Subcutaneous abdominal adipose tissue (tissue), 5 donors: ENCODE measurements around the gene SULT4A1.

ENCODE experiments used
- H3K27ac ChIP-seq: one replicate; pipeline ENCODE4 v1.7.0; 2013; ENCODE audit warnings: low read depth, mild to moderate bottlenecking, inconsistent platforms, low read length, moderate library complexity
- H3K27me3 ChIP-seq, 5 donors: one replicate each; pipeline ENCODE4 v1.7.0; 2013; ENCODE audit warnings: low read length in 5 of 5, inconsistent platforms in 1 of 5; ENCODE audit not compliant: control insufficient read depth in 5 of 5, insufficient read depth in 4 of 5
- H3K36me3 ChIP-seq, 5 donors: one replicate each; pipeline ENCODE4 v1.7.0; 2013; ENCODE audit warnings: low read length in 5 of 5; ENCODE audit not compliant: control insufficient read depth in 5 of 5, insufficient read depth in 5 of 5
- H3K4me1 ChIP-seq, 5 donors: one replicate each; pipeline ENCODE4 v1.7.0; 2013; ENCODE audit warnings: low read length in 5 of 5, mild to moderate bottlenecking in 3 of 5, moderate library complexity in 1 of 5; ENCODE audit not compliant: control insufficient read depth in 5 of 5, insufficient read depth in 5 of 5
- H3K4me3 ChIP-seq, 5 donors: one replicate each; pipeline ENCODE4 v1.7.0; 2013; ENCODE audit warnings: low read length in 5 of 5, low read depth in 1 of 5
- H3K9ac ChIP-seq, 5 donors: one replicate each; pipeline ENCODE4 v1.7.0; 2013; ENCODE audit warnings: low read length in 5 of 5, mild to moderate bottlenecking in 4 of 5, moderate library complexity in 3 of 5
- H3K9me3 ChIP-seq, 5 donors: one replicate each; pipeline ENCODE4 v1.7.0; 2013; ENCODE audit warnings: low read length in 5 of 5; ENCODE audit not compliant: control insufficient read depth in 5 of 5
- donor health status: healthy.
- donor health status: healthy.
- donor health status: healthy.
- donor health status: healthy.
- donor health status: healthy.

SULT4A1 gene

GRCh38 chr22:43817402-43817801 is 44.9 kb downstream of the SULT4A1 start:
- Histone ChIP-seq H3K27ac (no peak overlapping the region), H3K4me1 (peaks cover 0 to 19% (median 10%) of the 10 kb centered on the region in 5 donors), H3K9me3 (no peaks in the 10 kb centered on the region), H3K27me3 (peaks cover 3 to 26% (median 21%) of the 10 kb centered on the region in 5 donors), H3K9ac (no peak overlapping the region), H3K36me3 (no peaks in the 10 kb centered on the region), H3K4me3 (no peak overlapping the region)

GRCh38 chr22:43814264-43814663 is 48.0 kb downstream of the SULT4A1 start:
- peaks cover 0 to 27% (median 17%) of the 10 kb centered on the region in 5 donors for H3K4me1 ChIP-seq
- no peak overlapping the region for H3K4me3 ChIP-seq
- H3K9ac ChIP-seq = no peak overlapping the region
- H3K36me3 ChIP-seq = no peaks in the 10 kb centered on the region
- H3K27me3 ChIP-seq = peaks cover 0 to 2% (median 0%) of the 10 kb centered on the region in 5 donors
- H3K27ac ChIP-seq = no peak overlapping the region
- H3K9me3 ChIP-seq = no peaks in the 10 kb centered on the region

GRCh38 chr22:43812890-43813289 is 49.4 kb downstream of the SULT4A1 start:
- H3K4me1 ChIP-seq = peaks cover 0 to 27% (median 17%) of the 10 kb centered on the region in 5 donors
- H3K27me3 ChIP-seq = no peaks in the 10 kb centered on the region
- no peaks in the 10 kb centered on the region for H3K9me3 ChIP-seq
- H3K36me3 ChIP-seq = peaks cover 0 to 3% (median 0%) of the 10 kb centered on the region in 5 donors
- H3K27ac ChIP-seq = peak overlapping the region; percentile 86
- peak overlapping the region; percentile 81 to 99 (median 89) for H3K4me3 ChIP-seq
- peak overlapping the region; percentile 82 to 97 (median 91) for H3K9ac ChIP-seq

DNA sequence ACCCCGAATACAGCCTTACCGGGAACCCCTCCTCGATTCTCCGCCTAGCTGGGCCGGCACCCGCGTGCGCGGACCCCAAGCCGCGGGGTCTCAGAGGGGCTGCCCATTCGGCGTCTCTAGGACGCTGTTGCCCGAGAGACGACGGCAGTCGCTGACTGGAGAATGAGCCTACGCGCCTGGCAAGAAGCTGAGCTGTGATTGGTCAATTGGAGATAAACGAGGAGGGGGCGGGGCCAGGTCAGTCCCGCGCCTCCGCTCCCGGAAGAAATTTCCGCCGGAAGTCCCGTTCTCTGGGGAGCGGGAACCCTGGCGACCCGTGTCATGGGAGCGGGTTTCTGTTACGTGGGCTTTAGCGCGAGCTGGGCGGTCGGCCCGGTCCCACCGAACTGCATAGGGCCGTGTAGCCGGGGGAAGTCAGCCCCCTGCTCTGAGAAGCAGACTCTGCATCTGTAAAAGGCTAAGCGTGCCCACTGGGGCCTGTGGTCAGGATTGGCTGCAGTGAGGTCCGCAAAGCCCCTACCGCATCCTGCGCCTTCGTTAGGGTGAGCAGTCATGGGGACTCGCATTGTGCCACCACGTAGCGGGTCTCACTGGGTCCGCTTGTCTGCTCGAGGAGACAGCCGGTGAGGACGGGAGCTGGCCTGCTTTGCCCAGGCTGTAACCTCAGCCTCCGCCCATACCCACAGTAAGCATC is 50.0 kb downstream of the SULT4A1 start, which contains the start of gene EFCAB6:
Gene EFCAB6 (minus strand): TSS at position 157 of the 694 bp plus-strand sequence. CDS start 29,987 bp downstream, outside the sequence.
- Histone ChIP-seq H3K9me3 (no peaks in the 10 kb centered on the region), H3K27ac (peak within 1 kb of the TSS; percentile 86), H3K9ac (peak within 1 kb of the TSS; percentile 82 to 97 (median 91)), H3K27me3 (no peaks in the 10 kb centered on the region), H3K4me1 (peaks cover 0 to 27% (median 17%) of the 10 kb centered on the region in 5 donors), H3K4me3 (peak within 1 kb of the TSS; percentile 89 to 99 (median 94)), H3K36me3 (peaks cover 0 to 3% (median 0%) of the 10 kb centered on the region in 5 donors)

DNA sequence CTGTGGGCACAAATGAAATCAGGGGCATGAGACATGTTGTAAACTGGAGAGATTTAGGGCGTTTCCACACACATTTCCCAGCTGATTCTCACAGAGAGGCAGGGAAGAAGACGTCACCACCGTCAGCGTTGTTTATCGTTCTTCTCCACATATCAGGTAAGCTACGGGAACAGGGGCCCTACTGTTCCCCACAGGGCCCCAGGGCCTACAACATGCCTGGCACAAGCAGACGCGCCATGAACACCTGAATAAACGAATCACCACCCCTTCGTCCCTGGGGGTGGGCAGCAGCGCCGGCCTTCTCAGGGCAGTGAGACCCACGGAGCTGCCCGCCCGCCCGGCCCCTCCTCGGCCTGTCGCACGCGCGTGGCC is 50.5 kb downstream of the SULT4A1 start:
- Histone ChIP-seq H3K9ac (peak overlapping the region; percentile 82 to 97 (median 91)), H3K36me3 (peaks cover 0 to 3% (median 0%) of the 10 kb centered on the region in 5 donors), H3K27ac (no peak overlapping the region), H3K27me3 (no peaks in the 10 kb centered on the region), H3K4me3 (peak overlapping the region; percentile 89 to 99 (median 94)), H3K4me1 (peaks cover 0 to 27% (median 17%) of the 10 kb centered on the region in 5 donors), H3K9me3 (no peaks in the 10 kb centered on the region)

DNA sequence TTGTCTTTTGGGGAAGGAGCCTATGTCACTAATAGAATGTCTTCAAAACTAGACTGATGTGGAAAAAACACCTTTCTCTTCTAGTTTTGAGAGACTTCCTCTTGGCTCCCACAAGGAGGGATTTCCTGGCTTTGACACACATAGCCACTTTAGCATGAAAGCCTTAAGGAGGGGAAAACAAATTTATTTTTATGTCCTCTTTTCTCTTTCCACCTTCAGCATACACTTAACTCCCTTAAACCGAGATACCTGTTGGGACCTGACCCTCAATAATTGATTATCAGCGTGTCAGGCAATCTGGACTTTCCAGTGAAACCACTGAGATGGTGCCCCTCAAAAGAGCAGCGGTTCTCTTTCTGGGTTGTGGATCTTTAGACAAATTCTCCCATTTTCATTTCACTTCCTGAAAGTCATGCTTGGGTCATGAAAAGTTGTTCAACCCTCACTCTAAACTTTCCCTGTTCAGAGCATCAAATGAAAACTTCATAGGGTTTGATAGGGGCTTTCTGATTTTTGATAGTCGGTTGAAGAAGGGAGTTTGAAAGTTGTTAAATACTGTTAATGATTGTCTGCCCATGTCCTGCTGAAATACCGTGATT is 59.3 kb downstream of the SULT4A1 start:
- H3K27ac ChIP-seq = no peak overlapping the region

DNA sequence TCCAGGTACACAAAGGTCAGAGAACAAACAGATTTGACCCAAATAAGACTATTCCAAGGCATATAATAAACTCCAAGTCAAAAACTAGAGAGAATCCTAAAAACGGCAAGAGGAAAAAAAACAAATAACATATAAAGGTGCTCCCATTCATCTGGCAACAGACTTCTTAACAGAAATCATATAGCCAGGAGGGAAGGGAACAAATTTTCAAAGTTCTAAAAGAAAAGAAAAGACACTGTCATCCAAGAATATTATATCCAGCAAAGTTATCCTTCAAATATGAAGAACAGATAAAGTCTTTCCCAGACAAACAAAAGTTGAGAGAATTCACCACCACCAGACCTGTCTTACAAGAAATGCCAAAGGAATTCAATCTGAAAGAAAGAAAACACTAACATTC is 61.3 kb downstream of the SULT4A1 start:
- Histone ChIP-seq H3K9me3 (peaks cover 4 to 11% (median 5%) of the 10 kb centered on the region in 5 donors), H3K27ac (no peak overlapping the region), H3K27me3 (no peaks in the 10 kb centered on the region), H3K9ac (no peak overlapping the region), H3K4me1 (no peaks in the 10 kb centered on the region), H3K36me3 (no peaks in the 10 kb centered on the region), H3K4me3 (no peak overlapping the region)

More for the DNA sequence above, 59.3 kb downstream of the SULT4A1 start:
- Histone ChIP-seq H3K9ac (no peak overlapping the region), H3K9me3 (peaks cover 4 to 11% (median 5%) of the 10 kb centered on the region in 5 donors), H3K27me3 (no peaks in the 10 kb centered on the region), H3K4me1 (no peaks in the 10 kb centered on the region), H3K36me3 (no peaks in the 10 kb centered on the region), H3K4me3 (no peak overlapping the region)

DNA sequence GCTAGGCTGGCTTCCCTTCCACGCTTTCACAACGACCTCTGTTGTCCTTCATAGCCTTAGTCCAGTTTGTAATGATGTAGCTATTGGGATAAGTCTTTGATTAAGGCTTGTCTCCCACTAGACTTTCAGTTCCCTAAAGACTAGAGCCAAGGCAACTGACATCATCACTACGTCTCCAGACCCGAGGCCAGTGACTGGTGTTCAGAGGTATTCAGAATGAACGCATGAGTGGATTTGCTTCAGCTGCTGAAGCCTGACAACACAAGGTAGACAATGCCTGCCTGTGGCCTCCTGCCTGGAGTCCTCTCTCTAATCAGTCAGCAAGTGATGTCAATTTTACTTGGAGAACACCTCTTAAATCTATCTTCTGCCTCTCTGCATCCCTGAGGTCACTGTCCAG is 63.8 kb downstream of the SULT4A1 start:
- no peak overlapping the region for H3K27ac ChIP-seq
- peaks cover 4 to 11% (median 5%) of the 10 kb centered on the region in 5 donors for H3K9me3 ChIP-seq
- H3K4me1 ChIP-seq = no peaks in the 10 kb centered on the region
- H3K27me3 ChIP-seq = no peaks in the 10 kb centered on the region
- H3K9ac ChIP-seq = no peak overlapping the region
- no peak overlapping the region for H3K4me3 ChIP-seq
- H3K36me3 ChIP-seq = no peaks in the 10 kb centered on the region

DNA sequence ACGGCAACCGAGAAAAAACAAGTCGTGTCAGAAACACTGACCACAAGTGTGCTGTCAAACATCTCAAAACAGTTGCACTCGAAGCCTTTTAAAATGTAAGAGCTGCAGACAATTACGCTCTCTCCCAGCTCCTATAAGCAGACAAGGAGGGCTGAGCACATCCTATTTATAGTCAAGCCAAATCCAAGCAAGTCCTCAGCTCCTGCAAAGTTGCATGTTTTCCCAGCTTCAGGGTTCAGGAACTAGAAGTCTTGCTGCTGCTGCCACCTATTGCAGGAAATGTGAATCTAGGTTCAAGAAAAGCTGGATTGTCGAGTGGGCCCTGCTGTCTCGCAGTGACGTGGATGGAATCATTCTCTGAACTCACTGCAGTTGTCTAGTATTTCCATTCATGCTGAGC is 65.7 kb downstream of the SULT4A1 start:
- no peak overlapping the region for H3K27ac ChIP-seq
- H3K27me3 ChIP-seq = no peaks in the 10 kb centered on the region
- H3K4me1 ChIP-seq = no peaks in the 10 kb centered on the region
- no peak overlapping the region for H3K9ac ChIP-seq
- peaks cover 4 to 7% (median 5%) of the 10 kb centered on the region in 5 donors for H3K9me3 ChIP-seq
- no peak overlapping the region for H3K4me3 ChIP-seq
- no peaks in the 10 kb centered on the region for H3K36me3 ChIP-seq

GRCh38 chr22:43795320-43795719 is 67.0 kb downstream of the SULT4A1 start:
- H3K4me1 ChIP-seq = no peaks in the 10 kb centered on the region
- no peaks in the 10 kb centered on the region for H3K27me3 ChIP-seq
- H3K27ac ChIP-seq = no peak overlapping the region

More at GRCh38 chr22:43795320-43795719, 67.0 kb downstream of the SULT4A1 start:
- Histone ChIP-seq H3K36me3 (no peaks in the 10 kb centered on the region), H3K4me3 (no peak overlapping the region), H3K9me3 (peaks cover 0 to 5% (median 4%) of the 10 kb centered on the region in 5 donors), H3K9ac (no peak overlapping the region)
